ENCODE results near the gene GABRG2.

Gene GABRG2

GRCh38 chr5:162193012-162193411 is 125.4 kb downstream of the GABRG2 start:
- DNase-seq (ENCODE audit: low spot score), result no peak

GRCh38 chr5:162196351-162196750 is 128.8 kb downstream of the GABRG2 start:
- DNase-seq (ENCODE audit: low spot score), result no peak

- no peak for DNase-seq (ENCODE audit: low spot score)
Observed at GRCh38 chr5:162202285-162202880, 134.8 kb downstream of the GABRG2 start.

Data from SW480 (cell line).